Measurements from ENCODE around the gene CEBPB.
A peak's percentile ranks its signal among the peaks of the same experiment; 100 is the strongest.
"Not testable (repeated sequence)": the region's sequence is repeated elsewhere in the genome, so short reads cannot be mapped to it uniquely, and the experiment has no call there.

Gene CEBPB

DNA sequence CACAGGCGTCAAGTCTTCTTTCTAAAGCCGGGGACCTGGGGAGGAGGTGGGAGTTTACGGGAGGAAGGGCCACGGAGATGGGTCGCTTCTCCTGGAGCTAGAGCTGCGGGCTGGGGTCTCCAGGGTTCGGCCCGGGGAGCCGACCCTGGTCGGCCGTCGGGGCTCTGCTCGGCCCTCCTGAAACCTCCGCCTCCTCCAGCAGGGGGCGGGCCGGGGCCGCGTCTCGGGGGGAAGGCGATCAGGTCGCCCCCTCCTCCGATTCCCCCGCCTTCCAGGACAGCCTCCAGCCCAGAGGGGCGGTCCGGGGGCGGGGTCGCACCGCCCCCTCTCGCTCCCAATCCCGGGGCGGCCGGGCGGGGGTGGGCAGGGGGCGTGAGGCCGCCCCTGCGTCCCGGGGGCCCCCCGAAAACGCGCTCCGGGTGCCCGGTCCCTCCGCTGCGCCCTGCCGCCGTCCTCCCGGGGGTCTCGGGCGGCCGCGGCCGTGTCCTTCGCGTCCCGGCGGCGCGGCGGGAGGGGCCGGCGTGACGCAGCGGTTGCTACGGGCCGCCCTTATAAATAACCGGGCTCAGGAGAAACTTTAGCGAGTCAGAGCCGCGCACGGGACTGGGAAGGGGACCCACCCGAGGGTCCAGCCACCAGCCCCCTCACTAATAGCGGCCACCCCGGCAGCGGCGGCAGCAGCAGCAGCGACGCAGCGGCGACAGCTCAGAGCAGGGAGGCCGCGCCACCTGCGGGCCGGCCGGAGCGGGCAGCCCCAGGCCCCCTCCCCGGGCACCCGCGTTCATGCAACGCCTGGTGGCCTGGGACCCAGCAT is at the start of gene CEBPB:
Gene CEBPB (plus strand): TSS at position 580 of the 814 bp plus-strand sequence. CDS start 204 bp downstream, at position 784.
- DNase-seq: peak; percentile 89

DNA sequence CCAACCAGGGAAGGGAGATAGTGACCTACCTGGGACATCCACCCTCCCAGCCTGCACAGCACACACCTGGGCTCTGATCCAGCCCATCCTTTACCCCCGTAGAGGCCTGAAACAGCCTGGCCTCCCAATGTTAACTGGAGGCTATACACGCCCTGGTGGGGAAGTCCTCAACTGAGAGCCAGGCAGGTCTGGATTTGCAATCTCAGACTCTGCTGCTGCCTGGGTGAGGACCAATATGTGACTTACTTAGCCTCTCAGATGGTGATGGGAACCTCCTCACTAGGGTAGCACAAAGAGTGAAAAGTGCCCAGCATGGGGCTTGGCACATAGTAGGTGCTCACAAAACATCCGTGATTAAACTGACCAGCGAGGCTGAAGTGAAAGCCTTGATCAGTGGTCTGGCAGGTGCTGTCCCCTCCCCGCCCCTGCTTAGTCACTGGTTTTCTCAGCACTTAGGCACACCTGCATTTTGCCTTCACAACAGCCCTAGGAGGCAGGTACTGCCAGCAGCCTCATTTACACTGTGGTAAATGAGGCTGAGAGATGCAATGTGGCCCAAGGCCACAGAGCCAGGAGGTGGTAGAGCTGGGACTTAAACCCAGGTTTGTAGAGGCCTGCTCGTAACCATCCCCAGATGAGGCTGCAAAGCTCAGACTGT is 49.5 kb upstream of the CEBPB start:
- DNase-seq: no peak

GRCh38 chr20:50141811-50142561 is 48.6 kb upstream of the CEBPB start:
- no peak for DNase-seq

DNA sequence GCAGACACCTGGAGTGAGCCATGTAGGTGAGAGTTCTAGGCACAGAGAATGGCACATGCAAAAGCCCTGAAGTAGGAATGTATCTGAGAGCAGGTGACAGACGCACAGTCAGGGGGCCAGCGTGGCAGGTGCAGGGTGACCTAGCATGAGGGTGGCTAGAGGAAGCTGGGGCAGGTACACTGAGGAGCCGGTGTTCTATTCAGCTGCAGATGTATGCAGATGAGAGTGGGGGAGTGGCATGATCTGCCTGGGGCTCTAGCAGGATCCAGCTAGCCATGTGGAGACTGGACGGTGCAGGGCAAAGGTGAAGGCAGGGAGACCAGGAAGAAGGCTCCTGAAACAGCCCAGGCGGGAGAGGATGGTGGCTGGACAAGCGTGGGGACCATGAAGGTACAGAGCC is 47.8 kb upstream of the CEBPB start:
- no peak for DNase-seq

GRCh38 chr20:50144362-50144761 is 46.3 kb upstream of the CEBPB start:
- no peak for DNase-seq

- no peak for DNase-seq
Measured at GRCh38 chr20:50145566-50145965, 45.1 kb upstream of the CEBPB start.

- DNase-seq: no peak
Measured at GRCh38 chr20:50146214-50146613, 44.4 kb upstream of the CEBPB start.

DNA sequence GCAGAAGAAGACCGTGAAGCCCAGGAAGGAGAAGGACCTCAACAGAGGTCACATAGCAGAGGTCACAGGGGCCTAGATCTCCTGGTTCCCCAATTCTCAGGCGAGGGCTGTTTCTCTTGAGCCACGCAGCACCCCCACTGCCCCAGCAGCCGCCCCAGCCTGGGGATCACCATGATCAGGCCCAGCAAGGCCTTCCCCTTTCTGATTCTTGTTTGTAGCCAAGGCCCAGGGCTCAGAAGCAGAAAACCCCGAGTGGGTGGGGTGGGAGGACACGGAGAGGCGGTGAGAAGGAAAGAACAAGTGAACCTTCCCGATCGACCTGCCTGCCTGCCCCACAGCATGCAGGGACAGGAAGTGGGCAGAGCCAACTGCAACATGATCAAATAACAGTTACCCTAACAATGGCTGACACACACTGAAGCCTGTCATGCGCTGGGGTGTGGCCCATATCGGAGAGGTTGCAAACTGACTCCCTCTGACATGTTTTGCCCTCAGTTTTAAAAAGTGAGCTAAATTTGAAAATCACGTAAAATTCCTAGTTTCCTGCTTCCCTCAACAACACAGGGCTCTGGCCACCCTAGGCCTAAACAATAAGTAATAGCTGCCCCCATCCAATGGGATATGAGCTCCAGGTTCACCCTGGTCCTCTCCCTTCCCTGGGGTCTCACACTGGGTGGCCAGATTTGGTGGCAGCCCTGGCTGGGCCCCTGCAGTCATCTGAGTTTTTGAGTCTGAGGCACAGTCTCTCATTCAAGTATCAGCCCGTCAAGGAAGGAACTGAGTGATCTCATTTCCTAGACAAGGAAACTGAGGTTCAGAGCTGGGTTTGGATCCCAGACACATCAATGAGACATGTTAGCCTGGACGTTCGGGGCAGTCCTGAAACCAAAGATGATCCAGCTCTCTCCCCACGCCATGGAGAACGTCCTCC is 43.6 kb upstream of the CEBPB start:
- peak; percentile 89 for DNase-seq

GRCh38 chr20:50149481-50150254 is 41.0 kb upstream of the CEBPB start:
- no peak for DNase-seq

DNA sequence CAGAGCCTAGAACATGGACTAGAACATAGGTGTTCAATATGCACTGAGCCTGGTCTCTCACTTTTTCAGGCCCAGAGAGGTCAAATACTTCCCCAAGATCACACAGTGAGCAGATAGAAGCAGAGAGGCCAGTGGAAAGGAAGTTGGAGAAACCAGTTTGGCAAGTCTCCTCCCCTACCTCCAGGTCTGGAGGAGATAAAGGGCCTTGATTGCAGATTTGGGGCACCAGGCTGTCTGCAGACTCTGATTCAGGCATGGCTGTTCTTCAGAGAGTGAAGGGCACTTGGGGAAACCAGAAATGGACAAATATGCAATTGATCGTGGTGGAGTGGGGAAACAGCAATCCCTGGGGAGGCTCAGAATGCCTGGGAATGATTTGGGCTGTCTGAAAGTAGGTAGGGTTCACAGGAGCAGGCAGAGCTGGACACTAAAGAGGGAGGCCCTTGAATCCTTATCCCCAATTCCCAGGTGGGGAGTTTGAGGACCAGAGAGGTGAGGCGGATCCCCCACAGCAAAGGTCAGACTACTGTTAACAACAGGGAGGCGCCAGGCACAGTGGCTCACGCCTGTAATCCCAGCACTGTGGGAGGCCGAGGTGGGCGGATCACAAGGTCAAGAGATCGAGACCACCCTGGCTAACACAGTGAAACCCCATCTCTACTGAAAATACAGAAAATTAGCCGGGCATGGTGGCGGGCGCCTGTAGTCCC is 39.4 kb upstream of the CEBPB start:
- DNase-seq: peak; percentile 85

DNA sequence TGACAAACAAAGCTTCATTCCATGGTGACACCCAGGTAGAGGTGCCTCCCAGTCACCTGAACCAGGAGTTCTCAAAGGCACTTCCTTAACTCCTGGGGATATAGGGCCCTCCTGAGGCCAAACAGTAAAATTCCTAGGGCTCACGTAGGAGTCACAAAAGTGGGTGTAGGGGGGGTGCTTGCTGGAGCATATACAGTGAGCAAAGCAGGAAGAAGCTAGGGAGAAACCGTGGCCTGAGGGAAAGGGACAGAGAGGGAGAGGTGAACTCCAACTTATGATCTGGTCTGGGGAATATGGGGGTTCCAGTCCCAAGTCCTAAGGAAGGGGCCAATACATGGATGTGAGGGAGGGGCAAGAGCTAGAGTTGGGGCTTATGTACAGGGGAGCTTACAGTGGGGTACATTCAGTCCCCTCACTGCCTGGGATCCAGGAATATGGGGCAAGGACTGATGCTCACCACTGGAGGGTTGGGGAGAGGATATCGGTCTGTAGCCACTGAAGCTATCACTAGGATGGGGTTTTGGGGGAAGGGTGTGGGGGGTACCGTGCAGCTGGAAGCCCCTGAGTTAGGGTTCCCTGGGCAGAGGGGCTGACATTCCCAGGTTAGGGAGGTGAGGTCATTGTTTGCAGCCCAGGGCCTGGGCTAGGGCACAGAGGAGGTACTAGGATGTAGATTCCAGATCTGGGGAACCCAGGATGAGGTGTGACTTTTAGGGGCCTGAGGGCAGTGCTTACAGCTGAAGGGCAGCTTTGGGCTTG is 38.1 kb upstream of the CEBPB start:
- DNase-seq: no peak

DNA sequence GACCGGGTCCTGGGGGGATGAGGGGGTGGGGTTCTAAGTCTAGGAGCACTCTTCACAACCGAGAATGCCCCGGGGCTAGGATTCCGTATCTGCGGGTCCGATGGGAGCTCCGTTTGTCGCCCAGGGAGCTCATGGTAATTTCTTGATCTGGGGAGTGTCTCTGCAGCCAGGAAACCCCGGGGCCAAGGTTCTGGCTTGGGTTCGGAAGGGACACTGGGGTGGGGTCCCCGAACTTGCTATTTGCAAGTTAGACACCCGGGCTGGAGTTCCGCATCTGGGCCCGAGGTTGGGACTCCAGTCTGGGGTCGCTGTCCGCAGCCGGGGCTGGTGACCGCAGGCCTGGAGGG is 37.5 kb upstream of the CEBPB start:
- DNase-seq: peak; percentile 28

- peak; percentile 93 for DNase-seq
Measured at GRCh38 chr20:50153500-50154377, 36.9 kb upstream of the CEBPB start, which contains the start of gene PEDS1. PEDS1 (minus strand) TSS chr20:50153723; CDS start chr20:50153637, 86 bp downstream.

- DNase-seq: not testable (repeated sequence)
Measured at GRCh38 chr20:50161494-50161893, 29.1 kb upstream of the CEBPB start.

- DNase-seq: no peak
Measured at GRCh38 chr20:50163570-50164317, 26.9 kb upstream of the CEBPB start.

DNA sequence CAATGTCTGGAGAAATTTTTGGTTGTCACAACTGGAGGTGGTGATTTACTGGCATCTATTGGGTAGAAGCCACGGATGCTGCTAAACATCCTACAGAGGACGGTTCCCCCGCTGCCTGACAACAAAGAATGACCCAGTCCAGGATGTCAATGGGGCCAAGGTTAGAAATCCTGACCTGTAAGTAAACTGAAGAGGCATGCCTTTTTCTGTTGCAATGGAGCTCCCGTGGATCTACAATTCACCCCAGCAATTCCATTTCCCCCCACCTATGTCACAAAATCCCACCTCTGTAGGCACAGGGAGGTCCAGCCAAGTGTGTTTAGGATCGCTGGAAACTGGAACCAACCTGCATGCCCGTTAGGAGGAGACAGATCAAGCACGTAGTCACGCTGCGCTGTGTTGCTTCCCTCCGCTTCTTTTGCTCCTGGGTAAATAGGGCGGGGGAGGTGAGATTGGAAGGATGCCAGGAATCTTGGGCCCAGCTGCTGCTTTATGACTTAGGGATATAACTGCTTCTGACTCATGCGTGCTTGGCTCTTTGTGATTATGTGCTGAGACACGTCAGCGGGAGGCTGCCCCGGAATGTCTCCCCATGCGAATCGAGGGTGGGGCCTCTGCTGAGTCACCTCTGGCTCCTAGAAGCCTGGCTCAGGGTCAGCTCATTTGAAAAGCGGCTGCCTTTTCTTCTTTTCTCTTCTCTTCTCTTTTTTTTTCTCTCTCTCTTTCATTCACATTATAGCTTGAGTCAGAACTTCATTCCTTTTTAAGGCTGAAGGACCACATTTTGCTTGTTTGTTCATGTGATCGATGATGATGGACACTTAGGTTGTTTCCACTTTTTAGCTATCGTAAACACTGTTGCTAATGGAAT is 24.7 kb upstream of the CEBPB start:
- peak; percentile 99 for DNase-seq

GRCh38 chr20:50169329-50169823 is 21.3 kb upstream of the CEBPB start:
- peak; percentile 85 for DNase-seq

Measured in hematopoietic multipotent progenitor cell treated with erythropoietin and hydrocortisone succinate and interleukin-3 and kit ligand, for 6 days (in vitro differentiated cells).